Esophagus squamous epithelium (tissue), 4 donors: ENCODE measurements around the gene MGMT.

ENCODE experiments used
- CTCF ChIP-seq, 6 experiments: fragments of 450-650 bp in 4 of 6; fragments of 200-600 bp in 2 of 6; sonication (generic) in 2 of 6; IDR thresholded peaks; one replicate each; pipeline ENCODE4 v1.5.1; 2016 to 2019; ENCODE audit warnings: antibody characterized with exemption in 6 of 6, mild to moderate bottlenecking in 4 of 6, moderate library complexity in 4 of 6
- POLR2A ChIP-seq, 4 donors: fragments of 450-650 bp; IDR thresholded peaks; one replicate each; pipeline ENCODE4 v1.6.1; 2017; ENCODE audit warnings: antibody characterized with exemption in 4 of 4, mild to moderate bottlenecking in 4 of 4, moderate library complexity in 3 of 4

- no peak for TF ChIP-seq CTCF (IDR thresholded peaks at IDR 0.05)
- TF ChIP-seq POLR2A (IDR thresholded peaks at IDR 0.05), result no peak
Observed at GRCh38 chr10:129745186-129745750, 278.2 kb downstream of the MGMT start.
